GM23338 (cell line): ENCODE measurements around the gene B4GALNT2. TPM values are rescaled to one million over a fixed set of nuclear protein-coding genes. Genes with fewer than 3 reads are reported as not detected.

Experiments used
- CREB1 ChIP-seq: fragments of 250-450 bp; sonication (Bioruptor Pico); IDR thresholded peaks from 2 replicates; pipeline ENCODE4 v1.5.0; 2020; ENCODE audit warnings: low read depth, mild to moderate bottlenecking, moderate library complexity
- JUNB ChIP-seq: IDR thresholded peaks from one replicate; pipeline ENCODE4 v1.6.1; 2016; ENCODE audit warnings: antibody characterized with exemption; ENCODE audit not compliant: unreplicated experiment
- ZNF114 ChIP-seq: fragments of 250-450 bp; sonication (Bioruptor Pico); IDR thresholded peaks from 2 replicates; pipeline ENCODE4 v1.5.0; 2020; ENCODE audit warnings: mild to moderate bottlenecking, moderate library complexity
- ZNF462 ChIP-seq: fragments of 250-450 bp; sonication (Bioruptor Pico); IDR thresholded peaks from 2 replicates; pipeline ENCODE4 v1.5.0; 2020; ENCODE audit warnings: mild to moderate bottlenecking, moderate library complexity
- polyA plus RNA-seq: library from polyadenylated mRNA; unstranded; fragments of >200 nt; fragmentation: Nextera tagmentation; extraction: Ambion mirVana; gene quantifications from 2 replicates; pipeline ENCODE4 v1.2.1, GENCODE V29; 2016
- total RNA-seq: library from RNA; depleted of rRNA; stranded (reverse); fragments of >200 nt; shearing (Covaris generic); gene quantifications from 2 replicates; pipeline ENCODE4 v1.2.3, GENCODE V29; 2014
- TF ChIP-seq, protein P1 (sequence below), 2 experiments: fragments of 200-600 bp in 1 of 2; sonication (generic) in 1 of 2; conservative IDR thresholded peaks; 2 replicates each; pipeline versions ENCODE4 v1.5.1 to v1.6.1; 2016 to 2017; ENCODE audit warnings: antibody characterized with exemption in 2 of 2, low read depth in 2 of 2, mild to moderate bottlenecking in 2 of 2, moderate library complexity in 1 of 2
- TF ChIP-seq, protein P2 (sequence below): IDR thresholded peaks from 2 replicates; pipeline ENCODE4 v1.6.1; 2016; ENCODE audit warnings: antibody characterized with exemption

B4GALNT2 gene
- total and polyA plus RNA-seq, 2 experiments from 2014 or later, result not detected

GRCh38 chr17:49216953-49217650 is 84.5 kb downstream of the B4GALNT2 start (continued):
- TF ChIP-seq ZNF462 (CRISPR knock-in tag) (no peak), ZNF114 (CRISPR knock-in tag) (no peak), CREB1 (CRISPR knock-in tag) (no peak), JUNB (no peak)
- TF ChIP-seq, protein P1, sequence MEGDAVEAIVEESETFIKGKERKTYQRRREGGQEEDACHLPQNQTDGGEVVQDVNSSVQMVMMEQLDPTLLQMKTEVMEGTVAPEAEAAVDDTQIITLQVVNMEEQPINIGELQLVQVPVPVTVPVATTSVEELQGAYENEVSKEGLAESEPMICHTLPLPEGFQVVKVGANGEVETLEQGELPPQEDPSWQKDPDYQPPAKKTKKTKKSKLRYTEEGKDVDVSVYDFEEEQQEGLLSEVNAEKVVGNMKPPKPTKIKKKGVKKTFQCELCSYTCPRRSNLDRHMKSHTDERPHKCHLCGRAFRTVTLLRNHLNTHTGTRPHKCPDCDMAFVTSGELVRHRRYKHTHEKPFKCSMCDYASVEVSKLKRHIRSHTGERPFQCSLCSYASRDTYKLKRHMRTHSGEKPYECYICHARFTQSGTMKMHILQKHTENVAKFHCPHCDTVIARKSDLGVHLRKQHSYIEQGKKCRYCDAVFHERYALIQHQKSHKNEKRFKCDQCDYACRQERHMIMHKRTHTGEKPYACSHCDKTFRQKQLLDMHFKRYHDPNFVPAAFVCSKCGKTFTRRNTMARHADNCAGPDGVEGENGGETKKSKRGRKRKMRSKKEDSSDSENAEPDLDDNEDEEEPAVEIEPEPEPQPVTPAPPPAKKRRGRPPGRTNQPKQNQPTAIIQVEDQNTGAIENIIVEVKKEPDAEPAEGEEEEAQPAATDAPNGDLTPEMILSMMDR (conservative IDR thresholded peaks at IDR 0.05; ENCODE audit: low read depth in 2 of 2), result no peak
- TF ChIP-seq, protein P2, sequence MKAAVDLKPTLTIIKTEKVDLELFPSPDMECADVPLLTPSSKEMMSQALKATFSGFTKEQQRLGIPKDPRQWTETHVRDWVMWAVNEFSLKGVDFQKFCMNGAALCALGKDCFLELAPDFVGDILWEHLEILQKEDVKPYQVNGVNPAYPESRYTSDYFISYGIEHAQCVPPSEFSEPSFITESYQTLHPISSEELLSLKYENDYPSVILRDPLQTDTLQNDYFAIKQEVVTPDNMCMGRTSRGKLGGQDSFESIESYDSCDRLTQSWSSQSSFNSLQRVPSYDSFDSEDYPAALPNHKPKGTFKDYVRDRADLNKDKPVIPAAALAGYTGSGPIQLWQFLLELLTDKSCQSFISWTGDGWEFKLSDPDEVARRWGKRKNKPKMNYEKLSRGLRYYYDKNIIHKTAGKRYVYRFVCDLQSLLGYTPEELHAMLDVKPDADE, result no peak
